GM18868 (cell line): ENCODE data around the gene RBCK1.
"Not testable (repeated sequence)": the region's sequence is repeated elsewhere in the genome, so short reads cannot be mapped to it uniquely, and the experiment has no call there.

Experiments used
- ATAC-seq: cut with Tn5 transposase; IDR thresholded peaks from one replicate; pipeline ENCODE4 v1.9.1; 2021; ENCODE audit warnings: mild to moderate bottlenecking, moderate library complexity; ENCODE audit not compliant: unreplicated experiment

RBCK1 gene

GRCh38 chr20:407953-408842 is at the start of gene RBCK1:
RBCK1 (plus strand) TSS chr20:408299; CDS start chr20:408758, 459 bp downstream.
- peak; percentile 81 for ATAC-seq

- ATAC-seq, result no peak
These were observed 49.1 kb upstream of the RBCK1 start for GRCh38 chr20:358891-359555.

GRCh38 chr20:361561-361960 is 46.5 kb upstream of the RBCK1 start:
- no peak for ATAC-seq

GRCh38 chr20:362271-363254 is 45.5 kb upstream of the RBCK1 start:
- ATAC-seq, result no peak

- no peak for ATAC-seq
These were observed 44.6 kb upstream of the RBCK1 start for GRCh38 chr20:363319-364078.

GRCh38 chr20:364905-365794 is 42.9 kb upstream of the RBCK1 start:
- ATAC-seq, result no peak

- no peak for ATAC-seq
These were observed 41.9 kb upstream of the RBCK1 start for GRCh38 chr20:366041-366718.

GRCh38 chr20:366719-367485 is 41.2 kb upstream of the RBCK1 start:
- no peak for ATAC-seq

GRCh38 chr20:367486-367887 is 40.6 kb upstream of the RBCK1 start:
- no peak for ATAC-seq

GRCh38 chr20:368915-369314 is 39.2 kb upstream of the RBCK1 start:
- no peak for ATAC-seq

- ATAC-seq, result no peak
These were observed 37.9 kb upstream of the RBCK1 start for GRCh38 chr20:370151-370600.

- no peak for ATAC-seq
These were observed 36.9 kb upstream of the RBCK1 start for GRCh38 chr20:370977-371754.

GRCh38 chr20:371755-372542 is 36.1 kb upstream of the RBCK1 start:
- ATAC-seq, result no peak

- ATAC-seq, result not testable (repeated sequence)
These were observed 35.5 kb upstream of the RBCK1 start for GRCh38 chr20:372543-373082.

- no peak for ATAC-seq
These were observed 34.8 kb upstream of the RBCK1 start for GRCh38 chr20:373171-373890.
